HT1080 (cell line): Measurements from ENCODE around the gene OR51G1. TPM values are rescaled to one million over a fixed set of nuclear protein-coding genes. Genes with fewer than 3 reads are reported as not detected.
"Not testable (repeated sequence)": the region's sequence is repeated elsewhere in the genome, so short reads cannot be mapped to it uniquely, and the experiment has no call there.

Experiments
- DNase-seq: peaks from one replicate; pipeline ENCODE4 v3.0.0-alpha.2; 2015; ENCODE audit warnings: low read depth
- polyA plus RNA-seq, 2 experiments: library from polyadenylated mRNA; depleted of rRNA; stranded (reverse); fragments of >200 nt; gene quantifications; 2 replicates each; pipeline ENCODE4 v1.2.3, GENCODE V29; 2015
- total RNA-seq: library from RNA; depleted of rRNA; stranded (reverse); fragments of >200 nt; shearing (Covaris generic); gene quantifications from 2 replicates; pipeline ENCODE4 v1.2.3, GENCODE V29; 2014; rRNA removed

Gene OR51G1, protein sequence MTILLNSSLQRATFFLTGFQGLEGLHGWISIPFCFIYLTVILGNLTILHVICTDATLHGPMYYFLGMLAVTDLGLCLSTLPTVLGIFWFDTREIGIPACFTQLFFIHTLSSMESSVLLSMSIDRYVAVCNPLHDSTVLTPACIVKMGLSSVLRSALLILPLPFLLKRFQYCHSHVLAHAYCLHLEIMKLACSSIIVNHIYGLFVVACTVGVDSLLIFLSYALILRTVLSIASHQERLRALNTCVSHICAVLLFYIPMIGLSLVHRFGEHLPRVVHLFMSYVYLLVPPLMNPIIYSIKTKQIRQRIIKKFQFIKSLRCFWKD
- not detected in 2 replicates for total RNA-seq
- not detected in 2 replicates for polyA plus RNA-seq (2015; cell fraction: cytosol; rRNA removed)
- polyA plus RNA-seq (2015; cell fraction: nucleus; rRNA removed): not detected in 2 replicates

DNA sequence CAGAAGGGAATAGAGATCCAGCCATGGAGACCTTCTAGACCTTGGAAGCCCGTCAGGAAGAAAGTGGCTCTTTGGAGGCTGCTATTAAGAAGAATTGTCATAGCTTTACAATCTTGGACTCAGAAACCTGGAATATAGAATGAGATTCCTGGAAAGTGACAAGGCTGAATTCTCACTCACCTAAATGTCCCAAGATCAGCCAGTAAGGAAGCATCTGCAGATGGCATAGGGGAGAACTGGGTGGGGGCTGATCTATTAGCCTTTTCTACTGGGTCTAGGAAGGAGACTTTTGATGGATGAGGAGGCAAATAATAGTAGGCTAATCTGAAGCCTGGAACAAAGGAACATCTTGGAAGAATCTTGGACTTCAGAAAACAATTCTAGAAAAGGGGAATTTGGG, at the start of gene OR51G1:
OR51G1 (minus strand) TSS at position 101 of the 400 bp plus-strand sequence; CDS start at position 101, 0 bp downstream.
- no peak for DNase-seq

DNA sequence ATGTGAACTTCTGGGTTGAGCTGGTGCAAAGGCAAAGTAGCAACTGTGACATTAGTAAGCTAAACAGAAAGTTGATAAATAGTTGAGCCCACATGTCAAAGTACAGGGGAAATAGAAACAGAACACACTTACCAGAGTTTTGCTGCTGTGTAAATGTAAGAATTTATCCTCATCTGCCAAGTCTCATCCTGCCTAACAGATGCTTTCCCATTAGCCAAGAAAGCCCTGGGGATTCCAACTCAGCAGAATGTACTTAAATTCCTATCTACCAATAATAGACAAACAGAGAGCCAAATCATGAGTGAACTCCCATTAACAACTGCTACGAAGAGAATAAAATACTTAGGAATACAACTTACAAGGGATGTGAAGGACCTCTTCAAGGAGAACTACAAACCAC, 38.7 kb upstream of the OR51G1 start:
- DNase-seq: no peak

DNA sequence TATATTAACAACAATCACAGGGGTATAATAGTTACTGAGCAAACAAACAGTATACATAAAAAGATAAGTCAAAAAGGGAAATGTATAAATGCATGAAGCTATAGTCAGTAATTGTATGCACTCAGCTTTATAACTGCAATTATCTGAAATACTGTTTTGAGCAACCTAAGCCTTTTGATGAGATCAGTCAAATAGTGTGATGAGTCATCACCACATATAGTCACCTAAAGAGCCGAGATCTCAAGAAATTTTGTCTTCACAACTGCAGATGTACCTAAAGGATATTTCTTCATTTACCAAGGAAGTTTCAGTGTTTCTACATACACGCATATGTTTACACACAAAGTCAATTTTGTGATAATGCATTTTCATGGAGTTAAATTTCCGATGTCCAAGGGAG, 36.7 kb upstream of the OR51G1 start:
- DNase-seq: peak; percentile 2

DNA sequence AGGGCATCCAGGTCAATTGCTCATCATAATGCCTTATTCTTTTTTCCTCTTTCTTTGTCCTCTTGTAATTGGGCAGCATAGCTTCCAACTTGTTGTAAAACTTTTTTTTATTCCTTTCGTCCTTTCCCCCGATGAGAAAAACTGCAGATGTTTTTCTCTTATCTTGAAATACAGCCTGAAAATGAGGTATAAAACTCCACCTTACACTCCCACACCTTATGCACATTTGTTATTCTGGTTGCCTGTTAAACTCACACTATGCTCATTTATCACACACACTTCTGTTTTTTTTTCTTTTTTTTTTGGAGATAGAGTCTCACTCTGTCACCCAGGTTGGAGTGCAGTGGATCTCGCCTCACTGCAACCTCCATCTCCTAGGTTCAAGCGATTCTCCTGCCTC, 33.3 kb upstream of the OR51G1 start:
- no peak for DNase-seq

DNA sequence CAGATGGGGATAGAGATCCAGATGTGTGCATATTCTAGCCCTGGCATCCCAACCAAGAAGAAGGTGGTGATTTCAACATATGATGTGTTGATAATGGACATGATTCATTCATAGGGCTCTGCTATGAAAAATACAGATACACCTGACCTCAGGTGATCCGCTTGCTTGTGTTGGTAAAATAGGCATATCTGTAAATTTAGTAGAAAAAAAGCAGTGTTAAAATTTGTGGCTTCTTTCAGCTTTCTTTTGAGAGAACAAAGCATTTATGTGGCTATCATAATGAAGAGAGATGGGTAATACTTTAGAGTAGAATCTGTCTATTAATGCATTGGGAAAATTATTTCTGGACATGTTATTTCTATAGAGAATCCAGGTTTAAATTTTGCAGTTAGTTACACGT, 31.5 kb upstream of the OR51G1 start, which contains the start of gene OR51A2:
OR51A2 (minus strand) TSS at position 101 of the 400 bp plus-strand sequence; CDS start at position 101, 0 bp downstream.
- DNase-seq: not testable (repeated sequence)

DNA sequence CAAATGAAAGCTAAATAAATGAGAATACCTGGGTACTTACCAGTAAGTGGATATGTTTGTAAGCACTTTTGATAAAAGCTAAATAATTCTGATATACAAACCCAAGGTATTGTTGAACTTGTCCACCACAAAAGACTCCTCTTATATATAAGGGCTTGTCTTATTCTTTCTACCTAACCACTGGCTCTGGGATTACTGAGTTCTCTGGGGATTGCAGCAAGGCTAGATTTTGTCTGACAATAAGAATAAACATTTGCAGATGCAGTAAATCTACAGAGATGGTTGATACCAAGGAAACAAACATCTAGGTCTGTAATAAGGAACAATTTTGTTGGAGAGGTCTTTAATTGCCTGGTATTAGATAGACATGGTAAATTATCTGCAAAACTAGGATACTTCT, 23.4 kb upstream of the OR51G1 start, which contains the start of gene OR51A4:
OR51A4 (minus strand) TSS at position 101 of the 400 bp plus-strand sequence. CDS start 505 bp downstream, outside the sequence.
- DNase-seq: no peak

DNA sequence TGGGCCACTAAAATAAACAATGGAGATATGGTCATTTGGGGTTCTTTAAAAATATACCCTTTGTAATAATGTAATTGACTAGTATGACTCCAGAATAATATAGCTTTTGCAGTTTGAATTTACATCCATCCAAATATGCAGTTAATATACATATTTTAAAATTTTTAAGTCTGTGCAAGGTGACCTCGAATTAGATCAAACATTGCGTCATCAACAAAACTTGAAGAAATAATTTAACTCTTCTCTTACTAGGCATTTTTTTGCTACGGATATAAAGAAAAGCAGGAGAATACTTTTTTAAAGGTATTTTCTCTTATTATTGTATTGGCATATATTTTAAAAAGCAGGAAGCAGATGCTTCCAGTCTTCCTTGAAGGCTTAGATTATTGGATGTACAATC, 12.6 kb upstream of the OR51G1 start:
- no peak for DNase-seq

DNA sequence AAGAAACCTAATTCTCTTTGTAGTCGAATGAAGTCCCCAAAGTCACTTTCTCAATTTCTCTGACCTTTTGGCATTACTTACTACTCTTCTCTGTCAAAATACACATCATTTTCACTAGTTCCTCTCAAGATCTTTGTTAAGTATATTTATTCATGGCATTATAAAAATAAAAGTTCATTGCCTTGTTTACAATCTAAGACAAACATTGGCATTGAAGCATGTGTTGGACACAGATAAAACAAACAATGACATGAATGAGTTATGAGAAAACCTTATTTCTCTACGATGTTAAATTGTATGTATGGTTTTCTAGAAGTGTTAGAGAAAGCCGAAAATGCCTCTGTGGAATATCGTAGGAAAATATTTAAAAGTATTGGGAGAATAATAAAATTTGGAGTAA, 8.6 kb upstream of the OR51G1 start:
- no peak for DNase-seq

DNA sequence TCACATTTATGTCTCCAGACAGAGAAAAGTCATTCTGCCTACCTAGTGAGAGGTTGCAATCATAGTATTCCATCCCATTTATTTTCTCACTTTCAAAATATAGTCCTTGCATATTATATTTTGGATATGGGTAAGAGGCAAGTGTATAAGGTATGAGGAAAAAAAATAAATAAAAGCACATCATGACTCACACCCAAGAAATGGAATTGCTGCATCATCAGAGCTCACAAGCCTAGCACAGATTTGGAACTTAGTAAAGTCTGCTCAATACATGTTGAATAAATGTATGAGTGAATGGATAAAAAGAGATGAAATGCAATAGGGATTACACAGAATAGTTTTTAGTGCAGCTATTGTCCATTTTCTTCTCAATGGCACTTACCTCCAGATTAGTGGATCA, 2.5 kb upstream of the OR51G1 start:
- no peak for DNase-seq

DNA sequence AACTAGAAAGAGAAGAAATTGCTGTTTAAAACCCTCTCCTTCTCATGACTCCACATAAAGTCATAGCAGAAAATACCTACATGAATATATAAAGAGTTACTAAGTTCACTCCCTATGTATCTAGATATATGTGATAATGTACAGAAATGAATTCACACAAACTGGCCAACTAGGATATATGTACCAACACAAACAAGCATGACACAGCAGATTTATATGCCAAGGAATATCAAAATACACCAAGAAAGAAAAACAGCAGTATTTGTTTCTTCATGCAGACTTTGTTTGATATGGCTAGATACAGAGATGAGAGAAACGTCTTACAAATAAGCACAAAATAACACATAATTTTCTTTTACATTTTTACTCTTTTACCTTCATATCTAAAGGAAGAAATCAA, 1.8 kb downstream of the OR51G1 start:
- no peak for DNase-seq

DNA sequence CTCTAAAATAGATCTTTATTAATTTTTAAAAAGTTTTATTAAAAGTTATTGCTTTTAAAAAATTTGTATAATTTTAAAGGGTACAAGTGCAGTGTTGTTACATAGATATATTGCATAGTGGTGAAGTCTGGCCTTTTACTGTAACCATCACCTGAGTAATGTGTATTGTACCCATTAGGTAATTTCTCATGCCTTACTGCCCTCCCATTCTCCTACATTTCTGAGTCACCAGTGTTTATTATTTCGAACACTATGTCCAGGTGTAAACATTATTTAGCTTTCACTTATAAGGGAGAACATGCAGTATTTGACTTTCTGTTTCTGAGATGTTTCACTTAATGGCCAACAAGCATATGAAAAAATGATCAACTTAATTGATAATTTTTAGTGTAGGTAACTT, 2.3 kb downstream of the OR51G1 start:
- no peak for DNase-seq

DNA sequence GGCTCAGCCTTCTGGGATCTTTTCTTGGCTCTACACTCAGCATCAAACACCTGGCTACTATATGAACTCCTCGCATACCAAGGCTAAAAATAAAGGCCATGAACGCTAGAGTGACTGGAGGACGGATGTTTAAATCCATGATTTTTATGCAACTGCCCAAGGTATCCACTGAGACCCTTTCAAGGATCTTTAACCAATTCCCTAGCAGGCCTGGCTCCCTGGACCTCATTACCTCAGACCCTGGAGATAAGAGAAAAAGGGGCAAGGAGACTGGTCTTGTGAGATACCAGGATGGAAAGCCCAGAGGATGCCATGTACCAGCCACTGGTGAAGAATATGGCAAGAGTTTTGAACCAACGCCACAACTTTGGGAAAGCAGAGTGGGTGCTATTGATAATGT, 4.9 kb downstream of the OR51G1 start, which contains the start of gene OR51G2:
OR51G2 (minus strand) TSS at position 101 of the 400 bp plus-strand sequence. CDS start 3,687 bp downstream, outside the sequence.
- DNase-seq: no peak

DNA sequence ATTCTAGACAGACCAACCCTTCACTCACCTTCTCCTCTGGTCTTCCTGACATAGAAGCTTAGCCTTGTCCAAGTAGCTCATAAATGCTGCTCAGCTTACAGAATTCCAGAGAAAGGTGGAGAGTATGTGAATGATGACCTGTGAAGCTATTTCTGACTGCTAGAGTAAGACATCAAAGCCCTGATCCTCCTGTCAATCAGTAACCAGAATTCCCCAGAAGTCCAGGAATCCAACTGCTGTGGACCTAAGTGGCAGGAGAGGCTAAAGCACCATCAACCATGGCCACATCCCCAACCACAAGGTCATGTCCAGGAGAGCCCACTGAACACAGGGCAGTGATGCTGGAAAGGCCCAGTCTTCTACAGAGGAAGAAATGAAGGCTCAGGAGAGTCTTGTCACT, 7.6 kb downstream of the OR51G1 start:
- DNase-seq: no peak

DNA sequence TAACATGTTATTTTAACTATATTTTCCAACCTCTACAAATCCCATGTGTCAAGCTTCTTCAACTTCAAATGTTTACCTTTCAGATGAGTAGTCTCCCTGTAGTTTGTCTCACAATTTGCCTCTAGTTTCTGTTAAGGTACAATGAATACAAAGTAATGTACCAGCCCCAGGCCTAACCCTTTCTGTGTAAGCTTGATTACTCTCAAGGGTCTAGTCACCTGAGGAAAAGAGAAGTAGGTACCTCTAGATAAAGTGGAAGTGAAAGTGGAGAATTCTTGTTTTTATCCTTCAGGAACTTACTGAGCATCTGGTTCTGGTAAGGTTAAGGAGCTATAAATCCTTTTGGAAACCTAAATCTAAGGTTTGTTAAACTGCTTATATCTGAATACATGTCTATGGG, 20.7 kb downstream of the OR51G1 start, which contains the start of gene OR51A7:
OR51A7 (plus strand) TSS at position 300 of the 400 bp plus-strand sequence. CDS start 3,587 bp downstream, outside the sequence.
- DNase-seq: no peak

DNA sequence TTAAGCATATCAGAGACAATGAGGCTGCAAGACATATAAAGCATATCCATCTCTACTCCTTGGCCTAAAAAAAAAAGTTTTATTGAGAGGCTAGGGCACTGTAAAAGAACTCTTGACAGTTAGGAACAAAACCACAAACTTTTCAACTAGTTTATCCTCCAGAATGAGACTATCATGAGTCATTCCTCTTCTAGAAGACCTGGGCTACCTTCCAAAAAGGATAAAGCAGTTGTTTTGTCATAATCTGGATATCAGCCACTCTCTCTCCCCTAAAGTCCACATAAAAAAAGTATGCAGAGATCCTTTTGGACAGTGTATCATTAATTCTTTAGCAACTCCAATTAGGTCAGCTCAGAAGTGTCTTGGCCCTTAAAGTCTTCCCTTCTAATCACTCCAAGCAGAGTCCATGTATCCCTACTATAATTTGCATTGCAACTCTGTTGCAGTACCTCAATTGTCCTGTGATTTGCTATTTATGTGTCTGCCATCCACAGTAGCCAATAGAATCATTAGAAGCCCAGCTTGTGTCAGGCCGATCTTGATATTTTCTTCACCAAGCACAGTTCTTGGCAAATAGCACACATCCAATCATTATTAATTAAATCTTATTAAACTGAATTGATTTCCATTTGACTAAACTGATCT, 32.0 kb downstream of the OR51G1 start:
- peak; percentile 86 for DNase-seq

DNA sequence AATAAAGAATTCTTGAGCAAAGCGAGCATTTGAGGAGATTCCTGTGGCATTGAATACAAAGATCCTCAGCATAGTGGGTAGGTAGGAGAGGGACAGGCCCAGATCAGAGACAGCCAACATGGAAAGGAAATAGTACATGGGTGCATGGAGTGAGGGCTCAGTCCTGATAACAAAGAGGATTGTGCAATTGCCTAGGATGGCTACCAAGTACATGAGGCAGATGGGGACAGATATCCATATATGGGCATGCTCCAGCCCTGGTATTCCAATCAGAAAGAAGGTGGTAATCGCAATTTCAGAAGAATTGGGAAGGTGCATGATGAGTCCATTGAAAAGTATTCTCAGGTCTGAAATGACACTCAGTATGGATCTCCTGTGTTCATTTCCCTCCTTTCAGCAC, 33.9 kb downstream of the OR51G1 start:
- DNase-seq: no peak

DNA sequence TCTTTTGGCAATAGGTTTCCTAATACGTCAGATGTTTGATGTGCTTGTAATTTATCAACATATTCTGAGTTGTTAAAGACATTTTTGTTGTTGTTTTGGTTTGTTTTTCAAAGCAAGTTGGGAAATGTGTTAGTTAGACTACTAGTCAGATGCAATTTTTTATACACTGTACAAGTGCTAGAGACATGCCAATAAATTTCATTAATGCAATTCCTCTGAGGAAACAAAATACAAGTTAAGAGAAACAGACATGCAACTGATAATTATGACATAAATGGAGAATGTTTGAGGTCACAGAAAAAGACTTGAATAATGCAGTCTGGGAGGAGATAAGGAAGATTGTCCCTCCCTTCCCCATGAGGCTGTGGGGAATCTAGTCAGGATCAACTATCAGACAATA, 36.5 kb downstream of the OR51G1 start:
- DNase-seq: no peak

DNA sequence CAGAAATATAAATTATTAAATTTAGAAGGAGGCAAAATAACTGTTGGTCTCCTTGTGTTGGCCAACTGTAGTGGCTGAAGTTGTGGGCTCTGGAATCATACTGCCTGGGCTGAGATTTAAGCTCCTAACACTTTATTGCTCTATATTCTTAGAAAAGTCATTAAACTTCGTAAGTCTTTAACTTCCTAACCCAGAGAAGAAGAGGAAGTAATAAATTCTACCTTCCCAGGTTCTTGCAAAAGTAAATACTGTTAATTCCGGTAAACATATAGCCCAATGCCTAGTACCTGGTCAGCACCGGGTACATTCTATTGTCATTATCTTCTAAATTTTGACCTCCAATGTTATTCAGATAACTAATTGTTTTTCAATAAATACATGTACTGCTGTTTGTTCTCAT, 38.0 kb downstream of the OR51G1 start:
- DNase-seq: no peak

DNA sequence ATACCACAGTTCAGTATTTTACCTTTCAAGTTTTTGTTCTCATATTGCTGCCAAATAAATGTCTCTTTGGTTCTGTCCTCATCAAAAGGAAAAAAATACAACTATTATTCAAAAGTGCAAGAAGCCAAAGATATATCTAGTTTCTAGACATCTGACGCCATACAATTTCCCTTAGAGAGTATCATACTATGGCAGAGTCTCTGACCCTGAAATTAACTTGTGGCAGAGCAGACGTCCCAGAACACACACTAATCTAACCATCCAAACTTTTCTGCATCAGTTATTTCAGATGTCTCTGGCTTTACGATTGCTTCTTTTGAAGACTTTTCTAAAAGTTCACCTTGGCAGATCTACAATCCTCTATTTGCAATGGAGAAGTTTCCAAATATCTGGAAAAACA, 39.8 kb downstream of the OR51G1 start:
- no peak for DNase-seq

DNA sequence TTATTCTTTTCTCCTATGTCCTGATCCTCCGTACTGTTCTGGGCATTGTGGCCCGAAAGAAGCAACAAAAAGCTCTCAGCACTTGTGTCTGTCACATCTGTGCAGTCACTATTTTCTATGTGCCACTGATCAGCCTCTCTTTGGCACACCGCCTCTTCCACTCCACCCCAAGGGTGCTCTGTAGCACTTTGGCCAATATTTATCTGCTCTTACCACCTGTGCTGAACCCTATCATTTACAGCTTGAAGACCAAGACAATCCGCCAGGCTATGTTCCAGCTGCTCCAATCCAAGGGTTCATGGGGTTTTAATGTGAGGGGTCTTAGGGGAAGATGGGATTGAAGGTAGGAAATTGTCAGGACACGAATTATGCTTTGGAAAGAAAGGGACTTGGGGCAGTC, 41.6 kb downstream of the OR51G1 start:
- DNase-seq: no peak

DNA sequence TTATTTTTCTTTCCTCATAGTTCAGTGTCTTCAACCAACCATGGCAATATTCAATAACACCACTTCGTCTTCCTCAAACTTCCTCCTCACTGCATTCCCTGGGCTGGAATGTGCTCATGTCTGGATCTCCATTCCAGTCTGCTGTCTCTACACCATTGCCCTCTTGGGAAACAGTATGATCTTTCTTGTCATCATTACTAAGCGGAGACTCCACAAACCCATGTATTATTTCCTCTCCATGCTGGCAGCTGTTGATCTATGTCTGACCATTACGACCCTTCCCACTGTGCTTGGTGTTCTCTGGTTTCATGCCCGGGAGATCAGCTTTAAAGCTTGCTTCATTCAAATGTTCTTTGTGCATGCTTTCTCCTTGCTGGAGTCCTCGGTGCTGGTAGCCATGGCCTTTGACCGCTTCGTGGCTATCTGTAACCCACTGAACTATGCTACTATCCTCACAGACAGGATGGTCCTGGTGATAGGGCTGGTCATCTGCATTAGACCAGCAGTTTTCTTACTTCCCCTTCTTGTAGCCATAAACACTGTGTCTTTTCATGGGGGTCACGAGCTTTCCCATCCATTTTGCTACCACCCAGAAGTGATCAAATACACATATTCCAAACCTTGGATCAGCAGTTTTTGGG, 42.2 kb downstream of the OR51G1 start, which contains the start of gene OR51T1:
OR51T1 (plus strand) TSS at position 41 of the 641 bp plus-strand sequence; CDS start at position 41, 0 bp downstream.
- no peak for DNase-seq

DNA sequence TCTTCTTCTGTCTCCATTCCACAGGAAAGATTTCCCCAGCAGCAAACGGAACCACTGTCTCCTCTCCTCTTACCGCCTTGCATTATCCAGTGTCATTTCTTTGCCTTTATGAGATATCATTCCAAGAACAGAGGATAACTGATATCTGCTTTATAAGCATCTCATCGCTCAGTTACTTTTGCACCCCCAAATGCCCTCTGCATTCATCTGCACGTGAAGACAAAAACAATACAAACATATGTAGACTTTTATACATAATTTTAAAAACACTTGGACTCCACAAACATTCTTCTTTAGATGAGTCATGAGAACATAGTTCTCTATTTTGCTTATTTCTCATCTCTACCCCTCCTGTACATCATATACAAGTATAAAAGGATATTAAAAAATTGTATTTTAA, 43.0 kb downstream of the OR51G1 start:
- DNase-seq: no peak
